ENCODE results near the gene NECTIN3.

GRCh38 chr3:111241960-111242359 is 170.3 kb downstream of the NECTIN3 start:
- TF ChIP-seq CTCF (IDR thresholded peaks at IDR 0.05): no peak
- TF ChIP-seq POLR2A (IDR thresholded peaks at IDR 0.05): no peak

All from thyroid gland (tissue), 4 donors.